Mesothelial cell of epicardium (in vitro differentiated cells): Measurements from ENCODE around the gene RAP1GAP. TPM values are rescaled to one million over a fixed set of nuclear protein-coding genes. Genes with fewer than 3 reads are reported as not detected.

Source experiments
- DNase-seq, 2 experiments: peaks; one replicate each; pipeline ENCODE4 v3.0.0; 2021; ENCODE audit warnings: low spot score in 2 of 2; ENCODE audit not compliant: unreplicated experiment in 2 of 2
- H3K27ac Mint-ChIP-seq: 2 replicates; pipeline ENCODE4 v1.8.0; 2021; ENCODE audit warnings: mixed read lengths
- H3K27me3 Mint-ChIP-seq: 2 replicates; pipeline ENCODE4 v1.8.0; 2021; ENCODE audit warnings: low read depth, mixed read lengths
- H3K36me3 Mint-ChIP-seq: 2 replicates; pipeline ENCODE4 v1.8.0; 2021; ENCODE audit warnings: mixed read lengths
- H3K4me1 Mint-ChIP-seq: 2 replicates; pipeline ENCODE4 v1.8.0; 2021; ENCODE audit warnings: mixed read lengths
- H3K4me3 Mint-ChIP-seq: 2 replicates; pipeline ENCODE4 v1.8.0; 2021; ENCODE audit warnings: mild to moderate bottlenecking, moderate library complexity, mixed read lengths
- H3K9me3 Mint-ChIP-seq: 2 replicates; pipeline ENCODE4 v1.8.0; 2021; ENCODE audit warnings: mixed read lengths
- CTCF ChIP-seq: fragments of 200-600 bp; sonication (generic); IDR thresholded peaks from one replicate; pipeline ENCODE4 v1.5.0; 2021; ENCODE audit warnings: antibody characterized with exemption; ENCODE audit not compliant: unreplicated experiment
- total RNA-seq: library from RNA; stranded (reverse); gene quantifications from 3 replicates; pipeline ENCODE4 v1.2.1, GENCODE V29; 2021

The RAP1GAP gene
- total RNA-seq, 1 donor from 2014 or later: 8.0 TPM

GRCh38 chr1:21560916-21561638, 108.1 kb downstream of the RAP1GAP start:
- H3K27ac Mint-ChIP-seq: no peak overlapping the region
- no peak for TF ChIP-seq CTCF

GRCh38 chr1:21559788-21560567, 109.2 kb downstream of the RAP1GAP start:
- no peak for TF ChIP-seq CTCF
- Mint-ChIP-seq H3K4me3 (no peak overlapping the region), H3K4me1 (peaks cover 3% of the 10 kb centered on the region), H3K9me3 (no peaks in the 10 kb centered on the region), H3K27me3 (no peaks in the 10 kb centered on the region), H3K36me3 (no peaks in the 10 kb centered on the region), H3K27ac (no peak overlapping the region)
- DNase-seq: no peak

More at GRCh38 chr1:21560916-21561638, 108.1 kb downstream of the RAP1GAP start:
- DNase-seq: no peak
- H3K9me3 Mint-ChIP-seq: no peaks in the 10 kb centered on the region
- H3K36me3 Mint-ChIP-seq: no peaks in the 10 kb centered on the region
- no peaks in the 10 kb centered on the region for H3K27me3 Mint-ChIP-seq
- H3K4me3 Mint-ChIP-seq: no peak overlapping the region
- peaks cover 5% of the 10 kb centered on the region for H3K4me1 Mint-ChIP-seq

GRCh38 chr1:21553116-21553926, 115.8 kb downstream of the RAP1GAP start:
- peaks cover 2% of the 10 kb centered on the region for H3K4me1 Mint-ChIP-seq
- H3K27me3 Mint-ChIP-seq: peaks cover 18% of the 10 kb centered on the region
- no peak for DNase-seq
- H3K27ac Mint-ChIP-seq: no peak overlapping the region
- TF ChIP-seq CTCF: no peak
- H3K9me3 Mint-ChIP-seq: no peaks in the 10 kb centered on the region
- H3K36me3 Mint-ChIP-seq: no peaks in the 10 kb centered on the region
- H3K4me3 Mint-ChIP-seq: no peak overlapping the region

- no peaks in the 10 kb centered on the region for H3K9me3 Mint-ChIP-seq
- no peak overlapping the region for H3K27ac Mint-ChIP-seq
- DNase-seq: no peak
- TF ChIP-seq CTCF: no peak
- H3K27me3 Mint-ChIP-seq: peaks cover 18% of the 10 kb centered on the region
- H3K4me3 Mint-ChIP-seq: no peak overlapping the region
- H3K4me1 Mint-ChIP-seq: peaks cover 2% of the 10 kb centered on the region
- no peaks in the 10 kb centered on the region for H3K36me3 Mint-ChIP-seq
Observed at GRCh38 chr1:21552715-21553114, 116.4 kb downstream of the RAP1GAP start.

- TF ChIP-seq CTCF: no peak
- Mint-ChIP-seq H3K4me1 (peaks cover 2% of the 10 kb centered on the region), H3K27ac (no peak overlapping the region), H3K9me3 (no peaks in the 10 kb centered on the region), H3K4me3 (no peak overlapping the region), H3K36me3 (no peaks in the 10 kb centered on the region), H3K27me3 (peaks cover 18% of the 10 kb centered on the region)
- no peak for DNase-seq
Observed at GRCh38 chr1:21550866-21551475, 118.2 kb downstream of the RAP1GAP start.
